OCI-LY1 (cell line): ENCODE results near the gene PDIA3.
A peak's percentile ranks its signal among the peaks of the same experiment; 100 is the strongest.

Experiments used
- H2AFZ ChIP-seq: fragments of 200-600 bp; sonication (generic), shearing (Covaris generic); 2 replicates; pipeline ENCODE4 v1.6.0; 2014; ENCODE audit warnings: antibody characterized with exemption, mild to moderate bottlenecking, low read length
- H3F3A ChIP-seq: fragments of 200-600 bp; sonication (generic), shearing (Covaris generic); 2 replicates; pipeline ENCODE4 v1.6.0; 2014; ENCODE audit warnings: mild to moderate bottlenecking, antibody characterized with exemption, low read length, moderate library complexity; ENCODE audit not compliant: insufficient read depth
- H3K27ac ChIP-seq: fragments of 200-600 bp; sonication (generic); 2 replicates; pipeline ENCODE4 v1.5.1; 2014; ENCODE audit warnings: low read length, mixed run types, mild to moderate bottlenecking, low read depth; ENCODE audit not compliant: poor library complexity, severe bottlenecking
- H3K27me3 ChIP-seq: fragments of 200-600 bp; sonication (generic); 2 replicates; pipeline ENCODE4 v1.6.0; 2014; ENCODE audit warnings: antibody characterized with exemption, mild to moderate bottlenecking, low read length, moderate library complexity; ENCODE audit not compliant: insufficient read depth
- H3K36me3 ChIP-seq: fragments of 200-600 bp; sonication (generic); 2 replicates; pipeline ENCODE4 v1.6.1; 2014; ENCODE audit warnings: mild to moderate bottlenecking, antibody characterized with exemption, low read length, moderate library complexity, mixed read lengths; ENCODE audit not compliant: insufficient read depth
- H3K4me1 ChIP-seq: fragments of 200-600 bp; sonication (generic); 2 replicates; pipeline ENCODE4 v1.5.1; 2014; ENCODE audit warnings: mild to moderate bottlenecking, low read length, moderate library complexity; ENCODE audit not compliant: insufficient read depth, severe bottlenecking
- H3K4me2 ChIP-seq: fragments of 200-600 bp; sonication (generic), shearing (Covaris generic); 2 replicates; pipeline ENCODE4 v1.6.1; 2014; ENCODE audit warnings: low read length
- H3K4me3 ChIP-seq: fragments of 200-600 bp; sonication (generic); 2 replicates; pipeline ENCODE4 v1.5.1; 2014; ENCODE audit warnings: low read length, low read depth, mild to moderate bottlenecking, mixed read lengths; ENCODE audit not compliant: poor library complexity, severe bottlenecking
- H3K79me2 ChIP-seq: fragments of 200-600 bp; shearing (Covaris generic); 2 replicates; pipeline ENCODE4 v1.6.1; 2016; ENCODE audit warnings: mixed run types, low read length, mixed read lengths; ENCODE audit not compliant: insufficient read depth
- H3K9ac ChIP-seq: fragments of 200-600 bp; sonication (generic), shearing (Covaris generic); 2 replicates; pipeline ENCODE4 v1.6.1; 2014; ENCODE audit warnings: mild to moderate bottlenecking, low read length, mixed read lengths
- H3K9me2 ChIP-seq: fragments of 200-600 bp; sonication (generic), shearing (Covaris generic); 2 replicates; pipeline ENCODE4 v1.6.1; 2014; ENCODE audit warnings: low read depth, mild to moderate bottlenecking, low read length, mixed read lengths
- H3K9me3 ChIP-seq: fragments of 200-600 bp; shearing (Covaris generic); 2 replicates; pipeline ENCODE4 v1.6.1; 2014; ENCODE audit warnings: low read length, mixed read lengths
- H4K20me1 ChIP-seq: fragments of 200-600 bp; sonication (generic), shearing (Covaris generic); 2 replicates; pipeline ENCODE4 v1.6.0; 2016; ENCODE audit warnings: mild to moderate bottlenecking, low read length; ENCODE audit not compliant: insufficient read depth
- CTCF ChIP-seq: fragments of 200-600 bp; sonication (generic), shearing (Covaris generic); IDR thresholded peaks from 2 replicates; pipeline ENCODE4 v1.5.1; 2017; ENCODE audit warnings: mild to moderate bottlenecking, antibody characterized with exemption, low read length, moderate library complexity, mixed read lengths
- EZH2 ChIP-seq: fragments of 200-600 bp; sonication (generic), shearing (Covaris generic); IDR thresholded peaks from 2 replicates; pipeline ENCODE4 v1.8.0; 2017; ENCODE audit warnings: borderline replicate concordance, mixed run types, mild to moderate bottlenecking, antibody characterized with exemption, low read length, moderate library complexity, mixed read lengths

The PDIA3 gene

GRCh38 chr15:43794269-43795037, 48.2 kb downstream of the PDIA3 start:
- peaks cover 79% of the 10 kb centered on the region for H3K4me1 ChIP-seq
- H3K9ac ChIP-seq = peak overlapping the region; percentile 99; the same call in 1 of the 2 replicates
- H3K27ac ChIP-seq = peak overlapping the region; percentile 98

GRCh38 chr15:43795197-43795596, 49.0 kb downstream of the PDIA3 start:
- Histone ChIP-seq H3K27ac (peak overlapping the region; percentile 98), H3K9me3 (no peaks in the 10 kb centered on the region), H3K4me2 (0 out of 2 replicates have a peak overlapping the region, but pooled peaks have one; percentile 5), H3K79me2 (peaks cover 12% of the 10 kb centered on the region; the same call in 1 of the 2 replicates), H3K36me3 (peaks cover 47% of the 10 kb centered on the region), H3K27me3 (no peaks in the 10 kb centered on the region), H4K20me1 (no peaks in the 10 kb centered on the region), H3K9me2 (no peaks in the 10 kb centered on the region), H3F3A (peaks cover 17% of the 10 kb centered on the region), H3K9ac (no peak overlapping the region), H3K4me1 (peaks cover 79% of the 10 kb centered on the region), H3K4me3 (no peak overlapping the region), H2AFZ (no peak overlapping the region)
- TF ChIP-seq CTCF (no peak), EZH2 (no peak)

More at GRCh38 chr15:43794269-43795037, 48.2 kb downstream of the PDIA3 start:
- no peaks in the 10 kb centered on the region for H3K9me3 ChIP-seq
- H3K36me3 ChIP-seq = peaks cover 47% of the 10 kb centered on the region
- no peak overlapping the region for H2AFZ ChIP-seq
- H4K20me1 ChIP-seq = no peaks in the 10 kb centered on the region
- H3K4me2 ChIP-seq = peak overlapping the region; percentile 86
- peaks cover 17% of the 10 kb centered on the region for H3F3A ChIP-seq
- no peaks in the 10 kb centered on the region for H3K27me3 ChIP-seq
- no peak for TF ChIP-seq EZH2
- TF ChIP-seq CTCF = no peak
- H3K9me2 ChIP-seq = no peaks in the 10 kb centered on the region
- peak overlapping the region; percentile 97 for H3K4me3 ChIP-seq
- peaks cover 12% of the 10 kb centered on the region; the same call in 1 of the 2 replicates for H3K79me2 ChIP-seq

- peaks cover 79% of the 10 kb centered on the region for H3K4me1 ChIP-seq
- no peaks in the 10 kb centered on the region for H3K9me2 ChIP-seq
- H3K27me3 ChIP-seq = no peaks in the 10 kb centered on the region
- H2AFZ ChIP-seq = no peak overlapping the region
- peaks cover 17% of the 10 kb centered on the region for H3F3A ChIP-seq
- H3K4me2 ChIP-seq = 0 out of 2 replicates have a peak overlapping the region, but pooled peaks have one; percentile 5
- no peaks in the 10 kb centered on the region for H3K9me3 ChIP-seq
- TF ChIP-seq CTCF (no peak), EZH2 (no peak)
- peak overlapping the region; percentile 98 for H3K27ac ChIP-seq
- no peak overlapping the region for H3K4me3 ChIP-seq
- H4K20me1 ChIP-seq = no peaks in the 10 kb centered on the region
- peaks cover 53% of the 10 kb centered on the region for H3K36me3 ChIP-seq
- peaks cover 17% of the 10 kb centered on the region for H3K79me2 ChIP-seq
- H3K9ac ChIP-seq = no peak overlapping the region
These were observed 49.8 kb downstream of the PDIA3 start for GRCh38 chr15:43795997-43796396.
